ENCODE results near the gene APMAP. TPM values are rescaled to one million over a fixed set of nuclear protein-coding genes. Genes with fewer than 3 reads are reported as not detected.

The APMAP gene
- total and polyA plus RNA-seq, 2 of the 13 experiments (the other 11 are each of a cell fraction or from before 2014, with no cell fraction given): 168 to 214 TPM

GRCh38 chr20:25009218-25010145 lies 16.9 kb upstream of the APMAP start:
- Histone ChIP-seq H3K9me3 (ENCODE audit: low read length) (no peaks in the 10 kb centered on the region), H3K27me3 (ENCODE audit: control insufficient read depth in 1 of 2, insufficient read depth in 2 of 2, low read length in 2 of 2) (0 out of 5 replicates have a peak, but pooled peaks cover 0 to 5% of the 10 kb centered on the region in 2 experiments), H3K36me3 (replicated peaks in 1 of 2; ENCODE audit: control insufficient read depth in 1 of 2, insufficient read depth in 2 of 2, low read length in 2 of 2) (peaks cover 0 to 3% of the 10 kb centered on the region in 2 experiments; a peak in 4 of 5 replicates), H2AFZ (ENCODE audit: low read length) (no peak overlapping the region), H3K4me1 (ENCODE audit: insufficient read depth, low read length) (no peaks in the 10 kb centered on the region), H4K20me1 (ENCODE audit: insufficient read depth, low read length) (no peaks in the 10 kb centered on the region), H3K9ac (ENCODE audit: insufficient read depth, low read depth, low read length) (no peak overlapping the region), H3K4me3 (replicated peaks in 1 of 3; ENCODE audit: insufficient read depth in 1 of 3, low read depth in 2 of 3, low read length in 3 of 3) (no peak overlapping the region), H3K79me2 (ENCODE audit: insufficient read depth, low read length) (no peaks in the 10 kb centered on the region), H3K4me2 (ENCODE audit: low read depth, low read length) (no peak overlapping the region), H3K27ac (ENCODE audit: extremely low read length, insufficient read depth, low read length) (no peak overlapping the region)
- intact Hi-C loops (cut with micrococcal nuclease; ENCODE audit: unreplicated experiment): no loop called here
- ChIA-PET POLR2A (interaction anchor here (1.4 kb wide), 1 partner anchor 52 kb away, joined by 3 read pairs; no protein-coding TSS in a partner anchor), CTCF (ENCODE audit: low intra/inter-chr PET ratio, low total read pairs) (no interaction called here)
- no peak for DNase-seq (ENCODE audit: low spot score)
- in situ Hi-C loops (cut with HindIII; ENCODE audit: extremely low pct_ligation_motif_present, low pct_unique_long_range_greater_than_20kb): no loop called here
- FAIRE-seq: no peak
- no TSS peak for BruUV-seq (replicated peaks)
- no peak for ATAC-seq
- TF ChIP-seq AGO2 (optimal IDR thresholded peaks at IDR 0.05; ENCODE audit: low read depth, low read length): no peak
- TF ChIP-seq IRF9 (CRISPR knock-in tag; IDR thresholded peaks at IDR 0.05; ENCODE audit: borderline replicate concordance): no peak
- no peak for TF ChIP-seq HIC2 (CRISPR knock-in tag; IDR thresholded peaks at IDR 0.05; ENCODE audit: low read depth)
- TF ChIP-seq ZNF496 (CRISPR knock-in tag; IDR thresholded peaks at IDR 0.05; ENCODE audit: insufficient replicate concordance): no peak
- no peak for TF ChIP-seq ZNF275 (CRISPR knock-in tag; IDR thresholded peaks at IDR 0.05; ENCODE audit: borderline replicate concordance)
- TF ChIP-seq MTERF4 (CRISPR knock-in tag; IDR thresholded peaks at IDR 0.05): no peak
- no peak for TF ChIP-seq PHF21A (CRISPR knock-in tag; IDR thresholded peaks at IDR 0.05)
- TF ChIP-seq JUNB (CRISPR knock-in tag; IDR thresholded peaks at IDR 0.05; ENCODE audit: borderline replicate concordance): no peak
- TF ChIP-seq ZNF597 (CRISPR knock-in tag; IDR thresholded peaks at IDR 0.05): no peak
- TF ChIP-seq NCOA2 (CRISPR knock-in tag; IDR thresholded peaks at IDR 0.05): no peak
- no peak for TF ChIP-seq CHD4 (IDR thresholded peaks at IDR 0.05; ENCODE audit: borderline replicate concordance, low read length)
- 59% methylated on average over 10 of the region's 10 CpGs for WGBS (ENCODE audit: low lambda C conversion rate)

Data from HepG2 (cell line).